ENCODE measurements around the gene NOD1. TPM values are rescaled to one million over a fixed set of nuclear protein-coding genes. Genes with fewer than 3 reads are reported as not detected.

The NOD1 gene
- total and polyA plus RNA-seq, 2 donors (not counting 1 experiment from before 2014, with no cell fraction given), result 20.6 to 28.8 TPM

GRCh38 chr7:30451539-30452279, 26.9 kb downstream of the NOD1 start:
- DNase-seq (no peak), ATAC-seq (ENCODE audit: low read depth) (no peak)
- Histone ChIP-seq H3K79me2 (ENCODE audit: control insufficient read depth, insufficient read depth, low read length) (no peaks in the 10 kb centered on the region), H3K4me1 (ENCODE audit: control insufficient read depth in 2 of 2, insufficient read depth in 2 of 2, low read length in 2 of 2) (no peaks in the 10 kb centered on the region), H3K4me3 (ENCODE audit: control extremely low read depth in 1 of 5, extremely low read depth in 1 of 5, insufficient read depth in 1 of 5, low read depth in 2 of 5, low read length in 4 of 5) (no peak overlapping the region), H3K27ac (ENCODE audit: low read length in 2 of 2) (no peak overlapping the region), H3K27me3 (replicated peaks in 1 of 4; ENCODE audit: control extremely low read depth in 1 of 4, control insufficient read depth in 3 of 4, insufficient read depth in 4 of 4, low read length in 3 of 4) (no peaks in the 10 kb centered on the region), H3K4me2 (replicated peaks; ENCODE audit: low read depth, low read length, poor library complexity, severe bottlenecking) (no peak overlapping the region), H4K20me1 (ENCODE audit: control insufficient read depth, insufficient read depth, low read length, poor library complexity, severe bottlenecking) (no peaks in the 10 kb centered on the region), H2AFZ (ENCODE audit: insufficient read depth, low read depth, low read length, poor library complexity, severe bottlenecking) (no peak overlapping the region), H3K9ac (ENCODE audit: low read length) (no peak overlapping the region), H3K36me3 (replicated peaks in 1 of 2; ENCODE audit: control extremely low read depth in 1 of 2, control insufficient read depth in 1 of 2, extremely low read depth in 1 of 2, insufficient read depth in 2 of 2, low read length in 1 of 2) (peaks cover 0 to 80% of the 10 kb centered on the region in 2 experiments), H3K9me3 (ENCODE audit: control extremely low read depth in 1 of 3, control insufficient read depth in 2 of 3, insufficient read depth in 1 of 3, low read length in 2 of 3) (no peaks in the 10 kb centered on the region)
- TF ChIP-seq CTCF (IDR thresholded peaks at IDR 0.05) (no peak), EZH2 (IDR thresholded peaks at IDR 0.05; ENCODE audit: borderline replicate concordance, insufficient read depth, low read depth, low read length, poor library complexity, severe bottlenecking) (no peak)
- 97% methylated on average over 29 of the region's 29 CpGs for WGBS (ENCODE audit: insufficient coverage)
- ChIA-PET POLR2A (no interaction called here), CTCF (no interaction called here)
- Mint-ChIP-seq H3K4me3 (no peak overlapping the region), H3K4me1 (peaks cover under 1% of the 10 kb centered on the region), H3K27ac (no peak overlapping the region), H3K9me3 (ENCODE audit: insufficient read depth) (no peaks in the 10 kb centered on the region), H3K27me3 (no peaks in the 10 kb centered on the region)
- intact Hi-C loops (cut with micrococcal nuclease), result no loop called here

GRCh38 chr7:30450983-30451497, 27.5 kb downstream of the NOD1 start:
- Histone ChIP-seq H3K4me1 (ENCODE audit: control insufficient read depth in 2 of 2, insufficient read depth in 2 of 2, low read length in 2 of 2) (peaks cover 3 to 5% of the 10 kb centered on the region in 2 donors), H3K27ac (ENCODE audit: low read length in 2 of 2) (no peak overlapping the region), H3K79me2 (ENCODE audit: control insufficient read depth, insufficient read depth, low read length) (no peaks in the 10 kb centered on the region), H4K20me1 (ENCODE audit: control insufficient read depth, insufficient read depth, low read length, poor library complexity, severe bottlenecking) (no peaks in the 10 kb centered on the region), H2AFZ (ENCODE audit: insufficient read depth, low read depth, low read length, poor library complexity, severe bottlenecking) (no peak overlapping the region), H3K4me2 (replicated peaks; ENCODE audit: low read depth, low read length, poor library complexity, severe bottlenecking) (no peak overlapping the region), H3K9ac (ENCODE audit: low read length) (no peak overlapping the region), H3K27me3 (replicated peaks in 1 of 4; ENCODE audit: control extremely low read depth in 1 of 4, control insufficient read depth in 3 of 4, insufficient read depth in 4 of 4, low read length in 3 of 4) (no peaks in the 10 kb centered on the region), H3K9me3 (ENCODE audit: control extremely low read depth in 1 of 3, control insufficient read depth in 2 of 3, insufficient read depth in 1 of 3, low read length in 2 of 3) (no peaks in the 10 kb centered on the region), H3K36me3 (replicated peaks in 1 of 2; ENCODE audit: control extremely low read depth in 1 of 2, control insufficient read depth in 1 of 2, extremely low read depth in 1 of 2, insufficient read depth in 2 of 2, low read length in 1 of 2) (peaks cover 0 to 74% of the 10 kb centered on the region in 2 experiments), H3K4me3 (ENCODE audit: control extremely low read depth in 1 of 5, extremely low read depth in 1 of 5, insufficient read depth in 1 of 5, low read depth in 2 of 5, low read length in 4 of 5) (no peak overlapping the region)
- no peaks in the 10 kb centered on the region for H3K27me3 Mint-ChIP-seq
- peaks cover 4% of the 10 kb centered on the region for H3K4me1 Mint-ChIP-seq
- DNase-seq (no peak), ATAC-seq (ENCODE audit: low read depth) (no peak)
- WGBS (ENCODE audit: insufficient coverage), result 98% methylated on average over 21 of the region's 22 CpGs
- intact Hi-C loops (cut with micrococcal nuclease), result no loop called here
- TF ChIP-seq CTCF (IDR thresholded peaks at IDR 0.05) (no peak), EZH2 (IDR thresholded peaks at IDR 0.05; ENCODE audit: borderline replicate concordance, insufficient read depth, low read depth, low read length, poor library complexity, severe bottlenecking) (no peak)
- ChIA-PET POLR2A (no interaction called here), CTCF (no interaction called here)
- H3K4me3 Mint-ChIP-seq, result no peak overlapping the region
- H3K27ac Mint-ChIP-seq, result no peak overlapping the region
- H3K9me3 Mint-ChIP-seq (ENCODE audit: insufficient read depth), result no peaks in the 10 kb centered on the region
